ENCODE data around the gene TDRD6. TPM values are rescaled to one million over a fixed set of nuclear protein-coding genes. Genes with fewer than 3 reads are reported as not detected.

TDRD6 gene
- total RNA-seq: under 0.01 and 0.09 TPM in 2 replicates

GRCh38 chr6:46687619-46688097 lies at the start of gene TDRD6:
Gene TDRD6, plus strand, starts transcription at chr6:46687885. Its CDS starts 244 bp downstream, at chr6:46688129.

GRCh38 chr6:46652603-46653438 lies 34.9 kb upstream of the TDRD6 start, which contains the start of the genes CYP39A1 and SLC25A27:
Gene CYP39A1, minus strand, starts transcription at chr6:46652818. Its CDS starts 236 bp downstream, at chr6:46652582.
Gene SLC25A27, plus strand, starts transcription at chr6:46652975. Its CDS starts 218 bp downstream, at chr6:46653193.

GRCh38 chr6:46734867-46735719 lies 47.4 kb downstream of the TDRD6 start, which contains the start of gene PLA2G7:
Gene PLA2G7, minus strand, starts transcription at chr6:46735375. Its CDS starts 12,484 bp downstream, at chr6:46722891.

GRCh38 chr6:46746696-46747095 lies 59.0 kb downstream of the TDRD6 start, which contains the start of gene ANKRD66:
Gene ANKRD66, plus strand, starts transcription at chr6:46746933. Its CDS starts 5,016 bp downstream, at chr6:46751949.

Other genes with a start within 250 kb of the TDRD6 start
- 0.09 TPM in 2 replicates for gene RCAN2, start 196.4 kb upstream of the TDRD6 start, total RNA-seq
- gene CYP39A1, start 35.1 kb upstream of the TDRD6 start, total RNA-seq: 0.09 and 0.18 TPM in 2 replicates
- gene SLC25A27, start 34.9 kb upstream of the TDRD6 start, total RNA-seq: 1.1 and 1.9 TPM in 2 replicates
- 0.27 TPM in 1 of 2 replicates, not detected in the other for gene PLA2G7, start 47.5 kb downstream of the TDRD6 start, total RNA-seq
- not detected in 2 replicates for gene ANKRD66, start 59.0 kb downstream of the TDRD6 start, total RNA-seq
- gene MEP1A, start 105.5 kb downstream of the TDRD6 start, total RNA-seq: not detected in 2 replicates
- gene ADGRF5, start 234.1 kb downstream of the TDRD6 start, total RNA-seq: 2.0 and 6.2 TPM in 2 replicates

Data from endothelial cell of coronary artery (primary cell).